ENCODE data around the gene PTPRH. TPM values are rescaled to one million over a fixed set of nuclear protein-coding genes. Genes with fewer than 3 reads are reported as not detected.

PTPRH gene
- total RNA-seq, 1 experiment from 2014 or later: 15.9 TPM

DNA sequence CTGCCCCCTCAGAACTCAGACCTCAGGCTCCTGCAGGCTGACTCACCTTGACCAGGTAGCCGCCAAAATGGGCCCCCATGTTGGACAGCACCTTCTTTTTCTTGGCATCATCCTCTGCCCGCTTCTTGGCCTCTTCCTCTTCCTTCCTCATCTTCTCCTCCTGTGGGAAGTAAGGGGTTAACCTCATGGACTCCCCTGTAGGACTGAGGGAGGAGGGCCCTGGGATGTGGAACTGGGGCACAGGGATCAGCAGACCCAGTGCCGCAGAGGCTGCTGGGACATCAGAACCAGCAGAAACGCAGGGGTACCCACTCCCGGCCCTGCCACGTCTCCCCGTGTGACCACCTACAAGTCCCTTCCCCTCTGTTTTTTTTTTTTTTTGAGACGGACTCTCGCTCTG lies 71.4 kb downstream of the PTPRH start:
- no peak for TF ChIP-seq ZNF274 (IDR thresholded peaks at IDR 0.05; ENCODE audit: low read depth, low read length)
- TF ChIP-seq YY1 (IDR thresholded peaks at IDR 0.05; ENCODE audit: extremely low read depth, insufficient replicate concordance, low read depth, low read length): no peak
- no peak for TF ChIP-seq POLR2AphosphoS5 (IDR thresholded peaks at IDR 0.05; ENCODE audit: low read depth, low read length)
- no peak for TF ChIP-seq EZH2phosphoT487 (IDR thresholded peaks at IDR 0.05; ENCODE audit: borderline replicate concordance)
- TF ChIP-seq POLR2A (IDR thresholded peaks at IDR 0.05; ENCODE audit: borderline replicate concordance, extremely low read depth, insufficient read depth, insufficient read length): no peak
- TF ChIP-seq FOSL1 (IDR thresholded peaks at IDR 0.05; ENCODE audit: low read depth): no peak
- no peak for TF ChIP-seq CBX3 (IDR thresholded peaks at IDR 0.05; ENCODE audit: low read depth)
- H3K9me2 ChIP-seq (ENCODE audit: insufficient read depth): no peaks in the 10 kb centered on the region
- intact Hi-C loops (cut with micrococcal nuclease): no loop called here
- DNase-seq (ENCODE audit: low read depth, low spot score) (no peak), ATAC-seq (no peak)
- no peaks in the 10 kb centered on the region for H3K27me3 ChIP-seq (ENCODE audit: insufficient read depth, low read length)
- POLR2A ChIA-PET: no interaction called here
- H3K4me2 ChIP-seq (ENCODE audit: low read length): no peak overlapping the region
- H3K27ac ChIP-seq (ENCODE audit: low read depth, low read length): no peak overlapping the region
- no peak overlapping the region for H3K9ac ChIP-seq (ENCODE audit: low read length)
- H4K20me1 ChIP-seq (ENCODE audit: insufficient read depth): no peaks in the 10 kb centered on the region
- H3K79me2 ChIP-seq (ENCODE audit: insufficient read depth, low read length): no peaks in the 10 kb centered on the region
- H3K9me3 ChIP-seq (ENCODE audit: control insufficient read depth in 1 of 2, insufficient read depth in 1 of 2, low read depth in 1 of 2, low read length in 2 of 2): no peaks in the 10 kb centered on the region
- H3K4me1 ChIP-seq (ENCODE audit: control insufficient read depth in 1 of 2, insufficient read depth in 2 of 2, low read length in 2 of 2): peaks cover 2 to 10% of the 10 kb centered on the region in 2 experiments; a peak in 2 of 4 replicates
- H2AFZ ChIP-seq (ENCODE audit: low read depth, low read length, poor library complexity, severe bottlenecking): no peak overlapping the region
- H3K4me3 ChIP-seq (replicated peaks in 1 of 2; ENCODE audit: low read depth in 1 of 2, low read length in 2 of 2): no peak overlapping the region
- CTCF ChIA-PET: no interaction called here
- peaks cover 0 to 7% of the 10 kb centered on the region in 2 experiments; a peak in 2 of 4 replicates for H3K36me3 ChIP-seq (ENCODE audit: control insufficient read depth in 1 of 2, insufficient read depth in 2 of 2, low read length in 2 of 2)
- no TSS peak for BruUV-seq (replicated peaks)
- RAD21 ChIA-PET (ENCODE audit: low non-redundant PET in 1 of 2, low total read pairs in 2 of 2, uncharacterized antibody in 2 of 2, unreplicated experiment in 2 of 2): no interaction called here

GRCh38 chr19:55136399-55137102 lies 72.8 kb downstream of the PTPRH start:
- H3K36me3 ChIP-seq (ENCODE audit: control insufficient read depth in 1 of 2, insufficient read depth in 2 of 2, low read length in 2 of 2): peaks cover 0 to 13% of the 10 kb centered on the region in 2 experiments; a peak in 2 of 4 replicates
- BruUV-seq (replicated peaks): TSS peak; percentile 10
- H3K4me1 ChIP-seq (ENCODE audit: control insufficient read depth in 1 of 2, insufficient read depth in 2 of 2, low read length in 2 of 2): peaks cover under 1 to 6% of the 10 kb centered on the region in 2 experiments; a peak in 2 of 4 replicates
- H4K20me1 ChIP-seq (ENCODE audit: insufficient read depth): no peaks in the 10 kb centered on the region
- intact Hi-C loops (cut with micrococcal nuclease): no loop called here
- no peak overlapping the region for H3K4me3 ChIP-seq (replicated peaks in 1 of 2; ENCODE audit: low read depth in 1 of 2, low read length in 2 of 2)
- no peak for DNase-seq (ENCODE audit: low read depth, low spot score)
- no peak overlapping the region for H3K27ac ChIP-seq (ENCODE audit: low read depth, low read length)
- CTCF ChIA-PET: interaction anchor here (0.8 to 1.2 kb wide), 4 partner anchors 10 to 48 kb away, joined by 3 to 4 read pairs (median 4); no protein-coding TSS in a partner anchor
- H3K79me2 ChIP-seq (ENCODE audit: insufficient read depth, low read length): no peaks in the 10 kb centered on the region
- POLR2A ChIA-PET: no interaction called here
- no peaks in the 10 kb centered on the region for H3K9me2 ChIP-seq (ENCODE audit: insufficient read depth)
- no peaks in the 10 kb centered on the region for H3K27me3 ChIP-seq (ENCODE audit: insufficient read depth, low read length)
- H3K9me3 ChIP-seq (ENCODE audit: control insufficient read depth in 1 of 2, insufficient read depth in 1 of 2, low read depth in 1 of 2, low read length in 2 of 2): no peaks in the 10 kb centered on the region
- no peak overlapping the region for H3K4me2 ChIP-seq (ENCODE audit: low read length)
- no peak for ATAC-seq
- RAD21 ChIA-PET (ENCODE audit: low non-redundant PET in 1 of 2, low total read pairs in 2 of 2, uncharacterized antibody in 2 of 2, unreplicated experiment in 2 of 2): interaction anchor here in 1 of 2 experiments (0.5 kb wide), 1 partner anchor 289 kb away, joined by 3 read pairs; no protein-coding TSS in a partner anchor
- no peak overlapping the region for H2AFZ ChIP-seq (ENCODE audit: low read depth, low read length, poor library complexity, severe bottlenecking)
- no peak overlapping the region for H3K9ac ChIP-seq (ENCODE audit: low read length)
- no peak for TF ChIP-seq EZH2 (IDR thresholded peaks at IDR 0.05)
- TF ChIP-seq YY1 (IDR thresholded peaks at IDR 0.05; ENCODE audit: extremely low read depth, insufficient replicate concordance, low read depth, low read length): no peak
- no peak for TF ChIP-seq ELF1 (IDR thresholded peaks at IDR 0.05; ENCODE audit: borderline replicate concordance, low read depth)
- no peak for TF ChIP-seq MAX (IDR thresholded peaks at IDR 0.05)
- TF ChIP-seq, protein P1, sequence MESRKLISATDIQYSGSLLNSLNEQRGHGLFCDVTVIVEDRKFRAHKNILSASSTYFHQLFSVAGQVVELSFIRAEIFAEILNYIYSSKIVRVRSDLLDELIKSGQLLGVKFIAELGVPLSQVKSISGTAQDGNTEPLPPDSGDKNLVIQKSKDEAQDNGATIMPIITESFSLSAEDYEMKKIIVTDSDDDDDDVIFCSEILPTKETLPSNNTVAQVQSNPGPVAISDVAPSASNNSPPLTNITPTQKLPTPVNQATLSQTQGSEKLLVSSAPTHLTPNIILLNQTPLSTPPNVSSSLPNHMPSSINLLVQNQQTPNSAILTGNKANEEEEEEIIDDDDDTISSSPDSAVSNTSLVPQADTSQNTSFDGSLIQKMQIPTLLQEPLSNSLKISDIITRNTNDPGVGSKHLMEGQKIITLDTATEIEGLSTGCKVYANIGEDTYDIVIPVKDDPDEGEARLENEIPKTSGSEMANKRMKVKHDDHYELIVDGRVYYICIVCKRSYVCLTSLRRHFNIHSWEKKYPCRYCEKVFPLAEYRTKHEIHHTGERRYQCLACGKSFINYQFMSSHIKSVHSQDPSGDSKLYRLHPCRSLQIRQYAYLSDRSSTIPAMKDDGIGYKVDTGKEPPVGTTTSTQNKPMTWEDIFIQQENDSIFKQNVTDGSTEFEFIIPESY (IDR thresholded peaks at IDR 0.05; ENCODE audit: extremely low read depth, insufficient replicate concordance, low read length): no peak
- TF ChIP-seq RAD21 (IDR thresholded peaks at IDR 0.05; ENCODE audit: low read depth): no peak
- TF ChIP-seq POLR2AphosphoS5 (IDR thresholded peaks at IDR 0.05; ENCODE audit: low read depth, low read length): no peak
- no peak for TF ChIP-seq ATF3 (IDR thresholded peaks at IDR 0.05)
- no peak for TF ChIP-seq EZH2phosphoT487 (IDR thresholded peaks at IDR 0.05; ENCODE audit: borderline replicate concordance)
- TF ChIP-seq CBX3 (IDR thresholded peaks at IDR 0.05; ENCODE audit: low read depth): no peak
- TF ChIP-seq ZFX (IDR thresholded peaks at IDR 0.05): no peak
- no peak for TF ChIP-seq SRF (IDR thresholded peaks at IDR 0.05; ENCODE audit: low read depth)
- no peak for TF ChIP-seq FOSL1 (IDR thresholded peaks at IDR 0.05; ENCODE audit: low read depth)
